GM12891 (cell line): Measurements from ENCODE around the gene MDH1.
"Not testable (repeated sequence)": the region's sequence is repeated elsewhere in the genome, so short reads cannot be mapped to it uniquely, and the experiment has no call there.

Experiments
- DNase-seq: peaks from one replicate; pipeline ENCODE4 v3.0.0; 2011; ENCODE audit warnings: low spot score; ENCODE audit not compliant: insufficient read length
- FAIRE-seq: peaks from 2 replicates; lab custom pipeline; 2011; peaks lifted over from hg19 to GRCh38; lab: Jason Lieb, UNC
- PAX5 ChIP-seq: IDR thresholded peaks from 2 replicates; pipeline ENCODE4 v1.6.1; 2011; ENCODE audit warnings: low read length, moderate library complexity, mild to moderate bottlenecking; ENCODE audit not compliant: insufficient read depth, severe bottlenecking
- POLR2A ChIP-seq: IDR thresholded peaks from 2 replicates; pipeline ENCODE4 v1.6.1; 2011; ENCODE audit warnings: low read depth, low read length, control low read depth
- POLR2AphosphoS5 ChIP-seq: IDR thresholded peaks from 2 replicates; pipeline ENCODE4 v1.6.1; 2011; ENCODE audit warnings: low read depth, low read length, control low read depth
- POU2F2 ChIP-seq: IDR thresholded peaks from 2 replicates; pipeline ENCODE4 v1.6.1; 2011; ENCODE audit warnings: low read depth, mild to moderate bottlenecking, control low read depth, low read length, moderate library complexity
- SPI1 ChIP-seq: IDR thresholded peaks from 2 replicates; pipeline ENCODE4 v1.6.1; 2011; ENCODE audit warnings: low read depth, low read length, control low read depth
- TAF1 ChIP-seq: IDR thresholded peaks from 2 replicates; pipeline ENCODE4 v1.6.1; 2011; ENCODE audit warnings: low read depth, low read length, control low read depth

The MDH1 gene

DNA sequence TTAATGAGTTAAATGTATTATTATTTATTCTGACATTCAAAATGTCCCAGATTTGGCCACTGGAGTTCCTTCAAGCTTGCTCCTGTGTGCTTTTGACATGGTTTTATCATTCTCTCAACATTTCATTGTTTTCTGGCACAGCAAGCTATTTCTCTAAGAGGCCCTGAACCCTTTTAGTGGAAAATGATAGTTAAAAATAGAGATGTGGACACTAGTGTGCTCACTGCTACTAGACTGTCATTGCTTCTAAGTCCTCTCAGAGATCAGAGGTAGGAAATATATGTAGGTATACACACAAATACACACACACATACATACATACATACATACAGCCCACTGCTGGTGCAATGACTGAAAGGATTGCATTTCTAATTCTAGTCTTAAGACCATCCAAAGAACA, 26.0 kb upstream of the MDH1 start:
- no peak for DNase-seq
- FAIRE-seq, result peak; percentile 9
- no peak for TF ChIP-seq POU2F2

DNA sequence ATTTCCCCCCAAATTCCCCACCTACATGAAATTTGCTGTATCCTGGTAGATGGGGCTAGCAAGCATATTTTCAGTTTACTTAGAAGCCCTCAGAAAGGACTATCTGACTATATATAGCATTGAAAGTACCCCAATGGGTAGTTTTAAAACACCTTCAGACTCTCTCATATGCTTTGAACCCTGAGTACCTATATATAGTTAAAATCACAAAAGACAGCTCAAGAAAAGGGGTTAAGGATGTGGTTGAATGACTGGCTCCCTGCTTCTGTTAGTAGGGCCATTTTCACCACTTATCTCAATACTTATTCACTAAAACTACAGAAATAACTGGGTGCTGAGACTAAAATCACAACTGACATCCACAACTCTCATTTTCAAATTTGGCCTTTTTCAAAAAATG, 19.0 kb upstream of the MDH1 start:
- TF ChIP-seq PAX5 (no peak), TAF1 (no peak), POLR2AphosphoS5 (no peak), POLR2A (no peak), SPI1 (no peak), POU2F2 (no peak)
- DNase-seq, result no peak
- FAIRE-seq, result no peak

DNA sequence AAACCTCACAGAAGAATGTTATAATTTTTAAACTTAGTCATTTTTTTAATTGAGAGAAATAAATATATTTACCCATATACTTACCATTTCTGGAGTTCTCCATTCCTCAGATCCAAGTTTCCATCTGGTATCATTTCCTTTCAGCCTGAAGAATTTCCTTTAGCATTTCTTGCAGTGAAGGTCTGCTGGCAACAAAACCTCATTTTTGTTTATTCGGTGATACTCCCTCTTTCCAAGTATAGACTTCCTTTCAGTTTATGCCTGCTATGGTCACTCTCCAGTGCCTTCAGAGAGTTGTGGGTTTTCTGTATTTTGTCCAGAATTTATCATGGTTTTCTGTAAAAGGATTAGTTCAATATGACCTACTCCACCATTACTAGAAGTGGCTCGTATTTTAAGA, 17.5 kb upstream of the MDH1 start:
- FAIRE-seq (no peak), DNase-seq (no peak)
- TF ChIP-seq PAX5, result no peak
- no peak for TF ChIP-seq POU2F2
- TF ChIP-seq POLR2AphosphoS5, result no peak
- TF ChIP-seq SPI1, result no peak

DNA sequence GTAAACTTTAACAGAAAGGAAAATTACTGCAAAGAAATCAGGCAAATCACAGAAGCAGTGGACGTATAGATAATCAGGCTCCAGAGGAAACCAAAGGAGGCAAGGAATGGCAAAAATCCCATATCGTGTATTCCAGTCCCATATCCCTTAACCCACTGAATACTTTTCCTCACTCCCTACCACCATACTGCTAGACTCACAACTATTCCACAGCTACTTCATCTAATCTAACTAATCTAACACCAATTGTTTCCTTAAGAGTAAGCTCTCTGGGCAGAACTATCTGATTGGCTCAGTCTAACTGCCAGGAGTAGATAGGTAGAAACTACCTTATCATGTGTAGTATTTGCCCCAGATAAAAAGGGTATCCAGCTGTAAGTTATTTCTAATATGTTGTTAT, 16.8 kb upstream of the MDH1 start:
- FAIRE-seq (no peak), DNase-seq (no peak)
- no peak for TF ChIP-seq POLR2A
- no peak for TF ChIP-seq POU2F2
- no peak for TF ChIP-seq PAX5
- no peak for TF ChIP-seq TAF1

DNA sequence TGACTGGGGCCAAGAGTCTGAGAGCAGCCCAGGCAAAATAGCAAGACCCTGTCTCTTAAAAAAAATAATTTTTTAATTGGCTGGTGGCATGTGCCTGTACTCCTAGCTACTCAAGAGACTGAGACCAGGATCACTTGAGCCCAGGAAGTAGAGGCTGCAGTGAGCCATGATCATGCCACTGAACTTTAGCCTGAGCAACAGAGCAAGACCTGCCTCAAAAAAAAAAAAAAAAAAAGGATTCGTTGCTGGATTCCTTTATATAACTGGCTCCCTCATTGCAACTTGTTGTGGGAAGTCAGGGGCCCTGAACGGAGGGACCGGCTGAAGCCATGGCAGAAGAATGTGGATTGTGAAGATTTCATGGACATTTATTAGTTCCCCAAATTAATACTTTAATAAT, 15.7 kb upstream of the MDH1 start:
- not testable (repeated sequence) for DNase-seq, FAIRE-seq

DNA sequence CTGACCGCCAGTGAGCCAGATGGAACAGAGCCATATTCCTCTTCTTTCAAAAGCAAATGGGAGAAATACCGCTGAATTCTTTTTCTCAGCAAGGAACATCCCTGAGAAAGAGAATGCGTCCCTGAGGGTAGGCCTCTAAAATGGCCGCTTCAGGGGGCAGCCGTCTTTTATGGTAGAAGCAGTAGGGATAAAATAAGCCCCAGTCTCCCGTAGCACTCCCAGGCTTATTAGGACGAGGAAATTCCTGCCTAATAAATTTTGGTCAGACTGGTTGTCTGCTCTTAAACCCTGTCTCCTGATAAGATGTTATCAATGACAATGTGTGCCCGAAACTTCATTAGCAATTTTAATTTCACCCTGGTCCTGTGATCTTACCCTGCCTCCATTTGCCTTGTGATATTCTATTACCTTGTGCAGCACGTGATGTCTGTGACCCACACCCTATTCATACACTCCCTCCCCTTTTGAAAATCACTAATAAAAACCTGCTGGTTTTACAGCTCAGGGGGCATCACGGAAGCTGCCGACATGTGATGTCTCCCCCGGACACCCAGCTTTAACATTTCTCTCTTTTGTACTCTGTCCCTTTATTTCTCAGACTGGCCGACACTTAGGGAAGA, 14.9 kb upstream of the MDH1 start:
- DNase-seq, FAIRE-seq: not testable (repeated sequence)

DNA sequence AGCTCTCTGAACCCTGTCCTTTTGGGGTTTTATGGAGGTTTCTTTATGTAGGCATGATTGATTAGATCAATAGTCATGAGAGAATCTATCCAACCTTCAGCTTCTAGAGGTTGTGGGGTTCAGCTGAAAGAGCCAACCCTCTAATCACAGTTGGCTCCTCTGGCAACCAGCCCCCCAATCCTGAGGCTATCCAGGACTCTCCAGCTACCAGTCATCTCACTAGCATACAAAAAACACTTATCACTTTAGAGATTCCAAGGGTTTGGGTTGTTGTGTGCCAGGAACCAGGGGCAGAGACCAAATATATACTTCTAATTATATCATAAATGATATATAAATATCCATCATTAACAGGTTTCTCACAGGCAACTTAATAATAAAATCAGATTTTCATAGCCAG, 12.2 kb upstream of the MDH1 start:
- no peak for TF ChIP-seq SPI1
- no peak for TF ChIP-seq POLR2AphosphoS5
- TF ChIP-seq POU2F2, result no peak
- no peak for TF ChIP-seq PAX5
- TF ChIP-seq POLR2A, result no peak
- no peak for TF ChIP-seq TAF1
- FAIRE-seq (no peak), DNase-seq (no peak)

DNA sequence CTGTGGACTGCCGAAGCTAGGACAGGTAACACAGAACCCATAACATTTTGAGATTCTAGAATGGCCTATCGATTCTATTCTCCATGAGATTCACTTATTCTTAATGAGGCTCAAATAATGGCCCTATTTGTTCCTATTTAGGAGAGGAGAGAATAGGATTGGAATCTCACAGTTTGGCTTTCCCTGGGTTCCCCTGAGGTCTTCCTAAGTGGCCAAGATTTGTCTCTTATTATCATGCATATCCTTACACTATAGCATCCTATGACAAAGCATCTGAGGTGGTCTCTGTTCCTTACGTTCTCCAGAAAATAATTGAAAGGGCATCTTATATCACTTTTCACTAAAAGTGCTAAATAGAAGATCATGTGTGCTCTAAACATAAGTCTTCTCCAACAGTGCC, 10.0 kb upstream of the MDH1 start:
- no peak for FAIRE-seq
- DNase-seq, result no peak
- TF ChIP-seq POLR2A, result no peak
- TF ChIP-seq SPI1, result no peak
- TF ChIP-seq POU2F2, result no peak

DNA sequence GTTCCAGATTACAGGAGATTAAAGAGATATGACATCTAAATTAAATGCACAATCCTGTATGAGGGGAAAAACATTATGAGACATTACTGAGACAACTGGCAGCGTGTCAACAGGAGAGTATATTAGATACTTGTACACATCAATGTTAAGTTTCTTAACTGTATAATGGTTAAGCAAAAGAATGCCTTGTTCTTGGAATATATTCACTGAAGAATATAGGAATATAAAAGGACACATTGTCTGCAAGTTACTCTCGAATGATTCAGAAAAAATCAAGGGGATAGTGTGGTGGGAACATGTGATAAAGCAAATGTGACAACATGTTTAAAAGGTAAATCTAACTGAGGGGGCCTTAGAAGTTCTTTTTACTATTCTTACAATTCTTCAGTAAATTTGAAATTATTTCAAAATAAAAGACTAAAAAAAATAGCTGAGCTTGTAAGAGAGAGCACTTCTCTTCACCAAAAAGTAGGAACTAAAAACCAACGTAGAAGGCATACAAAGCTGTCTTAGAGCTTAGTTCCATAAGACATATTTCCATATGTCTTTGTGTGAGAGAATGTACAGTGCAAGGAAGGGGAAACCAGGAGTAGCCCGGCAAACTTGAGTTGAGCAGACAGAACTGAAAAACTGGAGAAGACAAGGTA, 8.0 kb upstream of the MDH1 start:
- FAIRE-seq (no peak), DNase-seq (no peak)
- no peak for TF ChIP-seq POLR2AphosphoS5
- no peak for TF ChIP-seq POLR2A
- no peak for TF ChIP-seq POU2F2
- no peak for TF ChIP-seq SPI1
- no peak for TF ChIP-seq TAF1
- TF ChIP-seq PAX5, result no peak

DNA sequence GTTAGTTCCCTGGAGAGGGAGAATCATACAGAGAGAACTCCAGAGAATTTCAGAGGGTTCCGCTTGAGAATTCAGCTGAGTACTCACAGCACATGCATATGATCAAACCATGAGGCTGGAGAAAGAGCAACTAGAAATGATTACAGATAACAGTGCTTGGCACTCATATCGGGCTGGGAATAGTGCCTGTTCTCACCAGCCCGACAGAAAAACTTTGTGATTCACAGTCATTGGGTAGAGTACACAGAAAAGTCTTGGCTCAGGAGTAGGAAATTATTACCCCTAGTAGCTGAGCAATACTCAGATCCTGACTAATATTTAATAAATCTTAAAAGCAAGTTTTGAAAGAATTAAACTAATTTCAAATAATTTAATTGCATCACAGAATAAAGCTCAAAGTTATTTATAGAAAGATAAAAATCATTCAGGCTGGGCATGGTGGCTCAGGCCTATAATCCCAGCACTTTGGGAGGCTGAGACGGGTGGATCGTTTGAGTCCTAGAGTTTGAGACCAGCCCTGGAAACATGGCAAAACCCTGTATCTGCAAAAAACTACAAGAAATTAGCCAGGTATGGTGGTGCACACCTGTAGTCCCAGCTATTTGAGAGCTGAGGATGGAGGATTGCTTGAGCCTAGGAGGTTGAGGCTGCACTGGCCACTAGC, 7.3 kb upstream of the MDH1 start:
- TF ChIP-seq SPI1, result no peak
- no peak for TF ChIP-seq POLR2A
- no peak for TF ChIP-seq TAF1
- TF ChIP-seq POLR2AphosphoS5, result no peak
- TF ChIP-seq POU2F2, result no peak
- no peak for TF ChIP-seq PAX5
- FAIRE-seq, result no peak
- no peak for DNase-seq

DNA sequence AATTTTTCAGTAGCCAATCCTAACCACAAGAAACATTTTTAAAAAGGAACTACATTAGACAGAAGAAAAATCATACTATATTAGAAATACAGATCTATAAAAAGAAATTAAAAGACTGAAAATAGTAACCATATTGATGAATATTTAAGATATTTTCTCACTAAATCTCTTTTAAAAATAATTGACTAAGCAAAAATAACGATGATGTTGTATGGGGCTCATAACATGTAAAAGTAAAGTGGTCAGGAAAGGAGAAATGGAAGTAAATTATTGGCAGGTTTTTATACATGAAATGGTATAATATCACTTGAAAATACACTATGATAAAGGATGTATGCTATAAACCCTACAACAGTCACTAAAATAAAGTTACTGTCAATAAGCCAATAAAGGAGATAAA, 5.9 kb upstream of the MDH1 start:
- no peak for FAIRE-seq
- DNase-seq, result no peak
- TF ChIP-seq TAF1, result no peak
- no peak for TF ChIP-seq POU2F2
- TF ChIP-seq PAX5, result no peak
- TF ChIP-seq POLR2AphosphoS5, result no peak
- no peak for TF ChIP-seq POLR2A
- no peak for TF ChIP-seq SPI1
